Mesothelial cell of epicardium (in vitro differentiated cells): ENCODE results near the gene CHL1. TPM values are rescaled to one million over a fixed set of nuclear protein-coding genes. Genes with fewer than 3 reads are reported as not detected.

Experiments
- DNase-seq, 2 experiments: peaks; one replicate each; pipeline ENCODE4 v3.0.0; 2021; ENCODE audit warnings: low spot score in 2 of 2; ENCODE audit not compliant: unreplicated experiment in 2 of 2
- H3K27ac Mint-ChIP-seq: 2 replicates; pipeline ENCODE4 v1.8.0; 2021; ENCODE audit warnings: mixed read lengths
- H3K27me3 Mint-ChIP-seq: 2 replicates; pipeline ENCODE4 v1.8.0; 2021; ENCODE audit warnings: low read depth, mixed read lengths
- H3K36me3 Mint-ChIP-seq: 2 replicates; pipeline ENCODE4 v1.8.0; 2021; ENCODE audit warnings: mixed read lengths
- H3K4me1 Mint-ChIP-seq: 2 replicates; pipeline ENCODE4 v1.8.0; 2021; ENCODE audit warnings: mixed read lengths
- H3K4me3 Mint-ChIP-seq: 2 replicates; pipeline ENCODE4 v1.8.0; 2021; ENCODE audit warnings: mild to moderate bottlenecking, moderate library complexity, mixed read lengths
- H3K9me3 Mint-ChIP-seq: 2 replicates; pipeline ENCODE4 v1.8.0; 2021; ENCODE audit warnings: mixed read lengths
- CTCF ChIP-seq: fragments of 200-600 bp; sonication (generic); IDR thresholded peaks from one replicate; pipeline ENCODE4 v1.5.0; 2021; ENCODE audit warnings: antibody characterized with exemption; ENCODE audit not compliant: unreplicated experiment
- total RNA-seq: library from RNA; stranded (reverse); gene quantifications from 3 replicates; pipeline ENCODE4 v1.2.1, GENCODE V29; 2021

The CHL1 gene
- total RNA-seq, 1 donor from 2014 or later: not detected

GRCh38 chr3:458653-459310 lies 262.2 kb downstream of the CHL1 start:
- no peak overlapping the region for H3K27ac Mint-ChIP-seq
- peaks cover 20% of the 10 kb centered on the region for H3K27me3 Mint-ChIP-seq
- peaks cover 15% of the 10 kb centered on the region for H3K4me1 Mint-ChIP-seq
- no peak overlapping the region for H3K4me3 Mint-ChIP-seq
- no peaks in the 10 kb centered on the region for H3K36me3 Mint-ChIP-seq
- H3K9me3 Mint-ChIP-seq: no peaks in the 10 kb centered on the region
- no peak for DNase-seq
- no peak for TF ChIP-seq CTCF
